GM19455 (cell line): ENCODE data around the gene SERAC1.

ENCODE experiments used
- ATAC-seq: cut with Tn5 transposase; IDR thresholded peaks from one replicate; pipeline ENCODE4 v1.9.1; 2021; ENCODE audit not compliant: unreplicated experiment

The SERAC1 gene

GRCh38 chr6:158125271-158125670 is 42.8 kb downstream of the SERAC1 start:
- no peak for ATAC-seq

DNA sequence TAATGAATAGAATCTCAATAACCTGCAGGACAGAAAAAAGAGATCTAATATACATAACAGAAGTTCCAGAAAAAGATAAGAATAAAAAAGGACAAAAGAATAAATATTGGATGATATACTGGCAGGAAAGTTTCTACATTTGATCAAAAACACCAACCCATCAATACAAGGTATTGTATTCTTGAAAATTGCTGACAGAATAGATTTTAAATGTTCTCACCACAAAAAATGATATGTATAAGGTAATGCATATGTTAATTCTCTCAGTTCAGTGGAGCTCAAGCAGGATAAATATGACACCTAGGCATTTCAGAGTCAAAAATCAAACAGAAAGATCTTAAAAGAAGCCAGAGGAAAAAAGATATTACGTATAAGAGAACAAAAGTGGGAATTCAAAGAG is 43.8 kb downstream of the SERAC1 start:
- no peak for ATAC-seq

GRCh38 chr6:158122048-158122447 is 46.0 kb downstream of the SERAC1 start:
- ATAC-seq, result no peak

GRCh38 chr6:158121335-158121734 is 46.7 kb downstream of the SERAC1 start:
- no peak for ATAC-seq

DNA sequence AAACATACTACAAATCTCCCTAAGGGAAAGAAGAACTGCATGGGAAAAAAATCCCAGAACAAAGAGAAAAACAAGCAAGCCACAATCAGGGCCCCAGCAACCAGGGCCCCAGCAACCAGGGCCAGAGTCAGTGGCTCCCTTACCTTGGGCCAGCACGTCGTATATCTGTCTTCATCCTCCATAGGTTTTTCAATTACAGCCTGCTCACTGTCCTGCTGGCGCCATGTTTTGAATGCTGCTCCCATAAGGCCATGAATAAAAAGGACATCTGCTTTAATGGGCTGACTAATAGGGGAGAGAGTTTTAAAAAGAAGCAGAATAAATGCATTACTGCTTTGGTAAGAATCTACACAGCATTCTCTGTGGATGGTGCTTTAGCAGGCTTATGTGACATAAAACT is 49.2 kb downstream of the SERAC1 start:
- ATAC-seq, result no peak

- no peak for ATAC-seq
These were observed 52.6 kb downstream of the SERAC1 start for GRCh38 chr6:158115508-158115907.

DNA sequence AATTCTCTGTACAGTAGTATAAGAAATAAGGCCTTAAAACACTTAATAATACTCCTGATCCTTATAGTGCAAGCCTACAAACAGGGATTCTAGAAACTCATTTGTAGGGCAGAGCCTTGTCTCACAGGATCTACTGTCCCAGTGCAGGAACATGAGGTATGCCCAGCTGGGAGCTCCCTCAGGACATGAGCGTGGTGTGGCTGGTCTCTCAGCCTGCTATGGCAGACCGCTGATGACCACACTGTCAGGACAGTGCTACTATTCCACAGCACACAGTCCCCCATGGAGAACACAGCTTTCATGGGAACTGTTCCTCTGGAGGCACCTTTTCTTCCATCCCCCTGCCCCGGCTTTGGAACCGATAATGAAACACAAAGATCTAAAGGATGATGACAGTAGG is 53.0 kb downstream of the SERAC1 start:
- ATAC-seq, result no peak

DNA sequence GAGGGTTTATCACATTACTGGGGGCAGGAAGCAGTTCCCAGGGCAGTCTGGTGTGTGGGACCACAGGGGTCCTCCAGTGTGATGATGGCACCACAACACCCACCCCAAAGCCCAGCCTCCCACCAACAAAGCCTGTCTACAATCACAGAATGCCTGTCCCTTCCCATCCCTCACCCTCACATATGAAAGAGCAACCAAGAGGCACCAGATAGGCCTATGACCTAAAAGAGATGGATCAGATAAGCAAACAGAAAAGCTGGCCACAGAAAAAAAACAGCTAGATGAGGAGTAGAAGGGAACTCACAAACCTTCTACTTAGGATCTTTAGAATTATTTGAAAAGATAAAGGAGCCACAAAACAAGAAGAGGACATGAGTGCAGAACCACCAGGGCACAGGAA is 54.3 kb downstream of the SERAC1 start:
- no peak for ATAC-seq

DNA sequence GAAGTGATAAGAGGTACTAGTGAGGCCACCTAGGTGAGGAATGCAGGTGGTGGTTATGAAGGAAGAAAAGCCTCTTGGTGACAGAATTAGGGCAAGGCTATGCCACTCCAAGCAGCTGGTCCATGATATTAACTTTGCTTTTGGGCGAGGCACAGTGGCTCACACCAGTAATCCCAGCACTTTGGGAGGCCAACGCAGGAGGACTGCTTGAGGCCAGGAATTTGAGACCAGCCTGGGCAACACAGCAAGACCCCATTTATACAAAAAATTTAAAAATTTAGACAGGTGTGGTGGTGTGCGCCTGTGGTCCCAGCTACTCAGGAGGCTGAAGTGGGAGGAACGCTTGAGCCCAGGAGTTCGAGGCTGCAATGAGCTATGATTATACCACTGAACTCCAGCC is 56.1 kb downstream of the SERAC1 start:
- ATAC-seq, result no peak

DNA sequence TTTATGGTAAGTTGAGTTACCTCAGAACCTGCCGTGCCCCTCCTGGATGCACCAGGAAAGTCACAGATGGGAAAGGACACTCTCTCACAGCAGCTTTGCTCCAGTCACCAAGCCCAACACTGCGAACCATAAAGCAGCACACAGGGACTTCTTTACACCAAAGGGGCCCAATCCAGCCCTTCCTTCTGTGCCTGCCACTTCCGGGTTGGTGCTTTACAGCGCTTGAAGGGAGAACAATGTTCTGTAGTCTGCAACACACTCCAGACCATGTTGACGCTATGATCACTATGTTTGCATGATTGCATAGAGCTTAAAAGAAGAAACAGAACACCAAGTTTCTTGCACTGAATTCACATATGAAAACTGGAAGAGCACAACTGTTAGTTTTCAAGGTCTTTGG is 57.1 kb downstream of the SERAC1 start:
- no peak for ATAC-seq

- ATAC-seq, result no peak
These were observed 58.3 kb downstream of the SERAC1 start for GRCh38 chr6:158109748-158110147.

DNA sequence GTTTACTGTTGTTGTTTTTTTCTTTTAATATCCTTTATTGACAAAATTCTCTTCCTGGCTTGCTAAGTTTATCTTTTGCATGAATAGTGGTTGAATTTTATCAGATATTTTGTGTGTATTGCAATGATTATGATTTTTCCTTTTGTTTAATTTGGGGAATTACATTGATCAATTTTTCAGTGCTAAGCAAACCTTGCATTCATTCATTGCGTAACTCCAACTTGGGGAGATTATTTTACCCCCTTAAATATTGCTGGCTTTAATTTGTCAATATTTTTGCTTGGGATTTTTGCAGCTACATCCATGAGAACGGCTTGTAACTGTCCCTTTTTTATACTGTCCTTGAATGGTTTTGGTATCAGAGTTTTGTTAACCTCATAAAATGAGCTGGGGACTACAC is 63.4 kb downstream of the SERAC1 start:
- no peak for ATAC-seq

GRCh38 chr6:158103228-158103627 is 64.8 kb downstream of the SERAC1 start:
- no peak for ATAC-seq

DNA sequence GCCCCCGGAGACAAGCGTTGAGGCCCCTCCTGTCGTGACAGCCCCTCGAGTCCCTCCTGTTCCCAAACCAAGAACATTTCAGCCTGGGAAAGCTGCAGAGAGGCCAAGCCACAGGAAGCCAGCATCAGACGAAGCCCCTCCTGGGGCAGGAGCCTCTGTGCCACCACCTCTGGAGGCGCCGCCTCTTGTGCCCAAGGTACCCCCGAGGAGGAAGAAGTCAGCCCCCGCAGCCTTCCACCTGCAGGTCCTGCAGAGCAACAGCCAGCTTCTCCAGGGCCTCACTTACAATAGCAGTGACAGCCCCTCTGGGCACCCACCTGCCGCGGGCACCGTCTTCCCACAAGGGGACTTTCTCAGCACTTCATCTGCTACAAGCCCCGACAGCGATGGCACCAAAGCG is 72.4 kb downstream of the SERAC1 start:
- ATAC-seq, result no peak

- no peak for ATAC-seq
These were observed 73.0 kb downstream of the SERAC1 start for GRCh38 chr6:158095031-158095430.

- ATAC-seq, result no peak
These were observed 75.3 kb downstream of the SERAC1 start for GRCh38 chr6:158092806-158093205.

DNA sequence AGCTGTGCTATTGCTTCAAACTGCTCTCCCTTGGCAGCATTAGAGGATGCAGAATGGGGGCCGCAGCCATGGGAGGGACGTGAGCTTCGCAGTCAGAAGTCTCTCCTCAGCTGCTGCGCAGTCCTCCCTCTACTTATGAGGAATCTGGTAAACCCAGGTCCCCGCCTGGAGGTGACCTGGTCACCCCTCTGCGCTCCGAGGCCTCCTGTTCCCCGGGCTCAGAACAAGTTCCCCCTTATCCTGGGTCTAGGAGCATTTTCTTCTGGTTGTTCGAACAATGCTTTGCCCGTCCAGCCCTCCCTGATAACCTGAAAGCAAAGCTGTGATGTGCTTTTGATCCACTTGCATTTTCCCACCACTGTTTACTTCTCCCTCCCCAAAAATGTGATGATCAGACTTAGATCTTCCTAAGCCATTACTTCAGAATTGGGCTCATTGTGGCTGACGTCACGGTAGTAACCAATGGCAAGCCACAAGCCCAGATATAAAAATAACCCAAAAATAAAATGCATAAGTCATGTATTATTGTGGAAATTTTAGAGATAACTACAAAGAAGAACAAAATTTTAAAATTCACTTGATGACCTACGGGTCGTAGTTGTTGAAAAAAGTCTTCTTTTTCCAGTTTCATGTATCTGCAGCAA is 80.7 kb downstream of the SERAC1 start:
- no peak for ATAC-seq

GRCh38 chr6:158086504-158087223 is 81.4 kb downstream of the SERAC1 start:
- no peak for ATAC-seq

DNA sequence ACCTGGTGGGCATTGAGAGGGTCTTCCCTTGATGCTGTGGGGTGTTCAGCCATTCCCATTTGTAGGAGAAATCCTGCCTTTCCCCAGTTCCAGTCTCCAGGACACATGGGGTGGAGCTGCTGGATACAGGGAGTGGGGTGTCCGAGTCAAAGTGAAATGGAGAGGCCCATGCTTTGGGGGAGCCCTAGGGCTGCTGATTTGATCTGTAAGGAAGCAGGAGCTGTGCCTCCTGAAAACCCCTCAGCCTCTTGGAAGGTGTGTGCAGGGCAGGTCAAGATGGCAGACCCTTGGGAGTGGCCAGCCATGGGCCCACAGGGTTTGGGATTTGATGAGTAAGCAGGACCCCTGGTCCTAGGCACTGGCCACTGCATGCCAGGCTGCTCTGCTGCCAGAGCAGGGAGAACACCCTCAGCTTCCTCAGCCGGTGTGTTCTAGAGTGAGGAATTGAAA is 82.0 kb downstream of the SERAC1 start:
- ATAC-seq, result no peak

DNA sequence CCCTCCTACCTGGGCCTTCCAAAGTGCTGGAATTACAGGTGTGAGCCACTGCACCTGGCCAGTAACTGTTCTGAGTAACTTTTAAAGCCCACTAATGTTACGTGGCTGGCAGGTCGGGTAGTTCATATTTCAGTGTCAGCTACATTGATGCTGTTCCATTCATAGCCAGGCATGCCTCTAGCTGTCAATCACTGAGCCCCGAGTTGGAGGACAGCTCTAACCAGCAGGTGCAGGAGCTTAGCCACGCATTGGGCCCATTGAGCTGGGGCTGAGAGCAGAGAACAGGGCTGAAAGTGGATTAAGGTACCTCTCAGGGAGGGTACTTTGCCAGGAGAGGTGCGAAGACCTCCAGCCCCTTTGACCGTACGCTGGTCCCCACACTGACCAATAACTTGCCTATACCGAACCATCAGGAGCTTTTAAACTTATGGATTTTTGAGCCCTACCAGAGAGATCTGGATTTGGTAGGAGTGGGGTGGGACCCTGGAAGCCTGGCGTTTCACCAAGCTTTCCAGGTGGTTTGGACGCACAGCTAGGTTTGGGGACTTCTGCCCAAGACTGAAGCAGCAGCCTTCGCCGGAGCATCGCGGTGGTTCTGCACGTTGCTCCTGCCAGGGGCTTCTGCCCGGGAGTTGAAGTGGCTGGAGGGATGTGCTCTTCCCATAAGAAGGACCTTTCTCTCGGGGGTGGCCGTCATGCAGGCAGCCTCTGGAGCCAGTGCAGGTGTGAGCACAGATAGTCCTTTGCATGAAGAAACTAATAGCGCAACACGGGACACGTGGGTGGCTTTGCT is 82.6 kb downstream of the SERAC1 start:
- ATAC-seq, result no peak

DNA sequence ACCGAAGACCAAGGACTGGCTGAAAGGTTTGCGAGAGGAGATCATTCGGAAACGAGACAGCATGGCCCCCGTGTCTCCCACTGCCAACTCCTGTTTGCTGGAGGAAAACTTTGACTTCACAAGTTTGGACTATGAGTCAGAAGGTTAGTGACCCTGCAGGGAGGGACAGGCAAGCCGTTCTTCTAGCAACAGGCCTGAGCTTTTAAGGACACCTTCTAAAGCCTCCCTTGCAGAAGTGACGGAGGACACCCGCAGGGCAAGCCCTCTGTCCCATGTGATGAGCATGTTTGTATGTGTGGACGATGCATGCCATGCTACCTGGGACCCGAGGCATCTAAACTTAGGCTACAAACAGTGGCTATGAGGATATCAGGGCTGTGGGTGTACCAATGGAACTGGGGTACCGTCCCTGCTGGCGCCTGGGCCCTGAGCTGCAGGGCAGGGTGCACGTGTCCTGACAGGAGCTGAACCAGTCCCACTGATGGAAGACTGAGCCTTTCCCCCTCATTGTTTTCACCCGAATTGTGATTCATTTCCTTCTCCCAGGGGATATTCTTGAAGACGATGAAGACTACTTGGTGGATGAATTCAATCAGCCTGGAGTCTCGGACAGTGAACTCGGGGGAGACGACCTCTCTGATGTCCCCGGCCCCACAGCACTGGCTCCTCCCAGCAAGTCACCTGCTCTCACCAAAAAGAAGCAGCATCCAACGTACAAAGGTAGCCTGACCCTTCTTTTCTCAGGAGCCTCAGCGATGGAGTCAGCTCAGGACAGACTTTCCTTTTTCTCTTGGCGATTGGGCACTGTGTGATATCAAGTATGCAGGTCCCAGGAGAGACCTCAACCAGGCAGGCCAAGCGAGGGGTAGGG is 84.4 kb downstream of the SERAC1 start:
- ATAC-seq, result no peak
